GM12878 (cell line): ENCODE measurements around the gene KDM2A. TPM values are rescaled to one million over a fixed set of nuclear protein-coding genes. Genes with fewer than 3 reads are reported as not detected.

ENCODE experiments used
- ATAC-seq: fragments of 200-7000 bp; cut with Tn5 transposase; 3 replicates; pipeline ENCODE4 v1.9.1; 2020; ENCODE audit warnings: mild to moderate bottlenecking, moderate library complexity
- BruUV-seq: library from RNA; stranded (reverse); fragments of 400-500 nt; replicated peaks from 2 replicates; lab custom pipeline; 2021; lab: Mats Ljungman, UMichigan
- CTCF ChIA-PET: fragments of 300-600 bp; sonication (Branson Sonifier 250); formaldehyde crosslinking; extraction: SDS; loops from one replicate; lab custom pipeline; 2021; ENCODE audit warnings: inconsistent platforms; lab: Yijun Ruan, JAX
- POLR2A ChIA-PET: fragments of 350-600 bp; formaldehyde crosslinking; extraction: SDS; loops from one replicate; lab custom pipeline; 2021; ENCODE audit warnings: inconsistent platforms; lab: Charles Lee
- RAD21 ChIA-PET: fragments of 300-600 bp; sonication (Branson Sonifier 250); formaldehyde crosslinking; loops from one replicate; lab custom pipeline; 2023; ENCODE audit warnings: antibody characterized with exemption; ENCODE audit not compliant: unreplicated experiment; lab: Charles Lee
- SMC1A ChIA-PET: fragments of 300-600 bp; sonication (Branson Sonifier 250); formaldehyde crosslinking; loops from one replicate; lab custom pipeline; 2023; ENCODE audit not compliant: unreplicated experiment, uncharacterized antibody; lab: Charles Lee
- DNase-seq: peaks from one replicate; pipeline ENCODE4 v3.0.0-alpha.2; 2011; ENCODE audit warnings: low read depth, low spot score
- FAIRE-seq: peaks from 3 replicates; lab custom pipeline; 2011; peaks lifted over from hg19 to GRCh38; lab: Jason Lieb, UNC
- H2AFZ ChIP-seq: 2 replicates; pipeline ENCODE4 v1.6.0; 2011; ENCODE audit warnings: low read depth, low read length, control low read depth; ENCODE audit not compliant: control insufficient read depth
- H3K27ac ChIP-seq: 2 replicates; pipeline ENCODE4 v1.5.1; 2011; ENCODE audit warnings: control low read depth; ENCODE audit not compliant: control insufficient read depth, insufficient read depth
- H3K27me3 ChIP-seq, 2 experiments: replicated peaks in 1 of 2; 2 replicates each; pipeline versions ENCODE4 v1.6.0 to v1.6.1; 2011; ENCODE audit warnings: low read length in 1 of 2; ENCODE audit not compliant: control insufficient read depth in 2 of 2, insufficient read depth in 2 of 2
- H3K36me3 ChIP-seq, 2 experiments: 2 replicates each; pipeline ENCODE4 v1.5.1; 2011; ENCODE audit warnings: low read length in 1 of 2; ENCODE audit not compliant: control insufficient read depth in 2 of 2, insufficient read depth in 2 of 2
- H3K4me1 ChIP-seq: 2 replicates; pipeline ENCODE4 v1.6.1; 2011; ENCODE audit warnings: mild to moderate bottlenecking, low read length, moderate library complexity, mixed read lengths; ENCODE audit not compliant: control insufficient read depth, insufficient read depth
- H3K4me2 ChIP-seq: 2 replicates; pipeline ENCODE4 v1.6.0; 2011; ENCODE audit warnings: control low read depth; ENCODE audit not compliant: control insufficient read depth, insufficient read depth
- H3K4me3 ChIP-seq: fragments of 200-600 bp; sonication (generic); 2 replicates; pipeline ENCODE4 v1.5.1; 2016
- H3K79me2 ChIP-seq: 2 replicates; pipeline ENCODE4 v1.6.0; 2011; ENCODE audit warnings: low read length; ENCODE audit not compliant: control insufficient read depth, insufficient read depth
- H3K9ac ChIP-seq: 2 replicates; pipeline ENCODE4 v1.8.0; 2011; ENCODE audit warnings: low read length, control low read depth, mixed read lengths; ENCODE audit not compliant: control insufficient read depth, insufficient read depth
- H3K9me3 ChIP-seq: replicated peaks from 3 replicates; pipeline ENCODE4 v1.5.1; 2011; ENCODE audit warnings: mild to moderate bottlenecking, low read length; ENCODE audit not compliant: control insufficient read depth, insufficient read depth
- H4K20me1 ChIP-seq: 2 replicates; pipeline ENCODE4 v1.6.0; 2011; ENCODE audit not compliant: control insufficient read depth, insufficient read depth
- BHLHE40 ChIP-seq, 2 experiments: fragments of 450-650 bp in 1 of 2; IDR thresholded peaks; 2 replicates each; pipeline ENCODE4 v1.6.1; 2011 to 2017; ENCODE audit warnings: low read depth in 2 of 2, borderline replicate concordance in 1 of 2, improper control_type of control experiment in 1 of 2, low read length in 1 of 2, mild to moderate bottlenecking in 1 of 2
- BRCA1 ChIP-seq: IDR thresholded peaks from 2 replicates; pipeline ENCODE4 v1.6.1; 2011; ENCODE audit warnings: low read depth, low read length, improper control_type of control experiment
- CHD4 ChIP-seq: fragments of 200-600 bp; sonication (generic); IDR thresholded peaks from 2 replicates; pipeline ENCODE4 v1.6.1; 2016; ENCODE audit warnings: mild to moderate bottlenecking
- EP300 ChIP-seq, 2 experiments: fragments of 150-350 bp in 1 of 2; IDR thresholded peaks; 2 replicates each; pipeline ENCODE4 v1.6.1; 2011 to 2012; ENCODE audit warnings: low read depth in 2 of 2, low read length in 2 of 2, borderline replicate concordance in 1 of 2, improper control_type of control experiment in 1 of 2, inconsistent platforms in 1 of 2; ENCODE audit not compliant: control insufficient read depth in 1 of 2
- ETV6 ChIP-seq, 2 experiments: fragments of 450-650 bp in 1 of 2; IDR thresholded peaks in 1 of 2; conservative IDR thresholded peaks in 1 of 2; 2 replicates each; pipeline ENCODE4 v1.6.1; 2014; ENCODE audit warnings: antibody characterized with exemption in 1 of 2, borderline replicate concordance in 1 of 2, low read depth in 1 of 2, mild to moderate bottlenecking in 1 of 2, moderate library complexity in 1 of 2
- GATAD2B ChIP-seq: fragments of 450-650 bp; conservative IDR thresholded peaks from 2 replicates; pipeline ENCODE4 v1.6.1; 2017; ENCODE audit warnings: low read depth, mild to moderate bottlenecking, moderate library complexity
- HCFC1 ChIP-seq: fragments of 150-350 bp; IDR thresholded peaks from 2 replicates; pipeline ENCODE4 v1.6.1; 2014; ENCODE audit warnings: low read length
- IKZF1 ChIP-seq: fragments of 450-650 bp; conservative IDR thresholded peaks from 2 replicates; pipeline ENCODE4 v1.6.1; 2017; ENCODE audit warnings: antibody characterized with exemption, mild to moderate bottlenecking
- IKZF2 ChIP-seq, 2 experiments: fragments of 450-650 bp; IDR thresholded peaks; 2 replicates each; pipeline ENCODE4 v1.6.1; 2017; ENCODE audit warnings: mild to moderate bottlenecking in 2 of 2, moderate library complexity in 2 of 2
- LARP7 ChIP-seq: fragments of 450-650 bp; IDR thresholded peaks from 2 replicates; pipeline ENCODE4 v1.6.1; 2017; ENCODE audit warnings: mild to moderate bottlenecking
- MTA2 ChIP-seq: fragments of 450-650 bp; IDR thresholded peaks from 2 replicates; pipeline ENCODE4 v1.6.1; 2016; ENCODE audit warnings: low read depth, mild to moderate bottlenecking, moderate library complexity
- MXI1 ChIP-seq: fragments of 150-350 bp; IDR thresholded peaks from 2 replicates; pipeline ENCODE4 v1.6.1; 2011; ENCODE audit warnings: low read depth, mild to moderate bottlenecking, inconsistent platforms, low read length, improper control_type of control experiment
- NR2F1 ChIP-seq: fragments of 450-650 bp; conservative IDR thresholded peaks from 2 replicates; pipeline ENCODE4 v1.6.1; 2017; ENCODE audit warnings: mild to moderate bottlenecking
- POLR2A ChIP-seq: IDR thresholded peaks from 2 replicates; pipeline ENCODE4 v1.6.1; 2011; ENCODE audit warnings: low read depth, mild to moderate bottlenecking, low read length
- POLR2AphosphoS5 ChIP-seq: IDR thresholded peaks from 2 replicates; pipeline ENCODE4 v1.6.1; 2011; ENCODE audit warnings: mild to moderate bottlenecking, low read length, inconsistent platforms
- SMARCA5 ChIP-seq: fragments of 450-650 bp; IDR thresholded peaks from 2 replicates; pipeline ENCODE4 v1.6.1; 2017; ENCODE audit warnings: mild to moderate bottlenecking
- SPI1 ChIP-seq: IDR thresholded peaks from 2 replicates; pipeline ENCODE4 v1.6.1; 2011; ENCODE audit warnings: low read depth, mild to moderate bottlenecking, low read length, moderate library complexity, borderline replicate concordance; ENCODE audit not compliant: insufficient read depth
- STAT1 ChIP-seq: fragments of 450-650 bp; conservative IDR thresholded peaks from 2 replicates; pipeline ENCODE4 v1.6.1; 2014; ENCODE audit warnings: antibody characterized with exemption, mild to moderate bottlenecking
- YBX1 ChIP-seq: fragments of 450-650 bp; IDR thresholded peaks from 2 replicates; pipeline ENCODE4 v1.6.1; 2016; ENCODE audit warnings: antibody characterized with exemption
- YY1 ChIP-seq: IDR thresholded peaks from 2 replicates; pipeline ENCODE4 v1.6.1; 2011; ENCODE audit warnings: low read depth, mild to moderate bottlenecking, low read length
- ZNF207 ChIP-seq: fragments of 450-650 bp; IDR thresholded peaks from 2 replicates; pipeline ENCODE4 v1.6.1; 2014; ENCODE audit warnings: antibody characterized with exemption, mild to moderate bottlenecking, borderline replicate concordance
- WGBS: methylation state at CpG from one replicate; pipeline ENCODE4 v1.1.6; 2016; ENCODE audit warnings: low lambda C conversion rate; ENCODE audit not compliant: insufficient replicate concordance, insufficient coverage; ENCODE audit errors: missing lambda C conversion rate; 5-methylcytosine and 5-hydroxymethylcytosine counted together
- in situ Hi-C: fragments of 300-500 bp; cut with MboI; formaldehyde crosslinking; loops from 9 replicates; pipeline ENCODE4 v1.14.3; 2018; ENCODE audit warnings: mixed read lengths
- intact Hi-C: fragments of 100-400 bp; cut with micrococcal nuclease; formaldehyde crosslinking; loops from one replicate; pipeline ENCODE4 v1.14.2; 2022; ENCODE audit not compliant: unreplicated experiment
- polyA plus RNA-seq, 11 experiments: library from polyadenylated mRNA; depleted of rRNA in 4 of 11; unstranded in 6 of 11; stranded (reverse) in 5 of 11; fragments of >200 nt; fragmentation: Nextera tagmentation in 4 of 11; fragmentation: Illumina TruSeq in 1 of 11; extraction: Ambion mirVana in 4 of 11; extraction: Trizol in 1 of 11; gene quantifications; 1 replicate in 1 of 11; 2 replicates in 10 of 11; pipeline versions ENCODE4 v1.2.1 to v1.2.3, GENCODE V29; 2011 to 2016; ENCODE audit warnings: inconsistent platforms in 2 of 11, missing spikeins in 2 of 11, low read depth in 1 of 11
- total RNA-seq, 4 experiments: library from RNA; depleted of rRNA in 3 of 4; stranded (reverse); fragments of >200 nt in 3 of 4; fragmentation: Illumina TruSeq in 1 of 4; extraction: Trizol in 1 of 4; gene quantifications; 2 replicates each; pipeline versions ENCODE4 v1.2.1 to v1.2.3, GENCODE V29; 2013 to 2021
- TF ChIP-seq, protein P1 (sequence below): fragments of 450-650 bp; IDR thresholded peaks from 2 replicates; pipeline ENCODE4 v1.6.1; 2018; ENCODE audit warnings: borderline replicate concordance, mild to moderate bottlenecking; ENCODE audit not compliant: partially characterized antibody

KDM2A gene
- total and polyA plus RNA-seq, 10 of the 15 experiments (the other 5 are each of a cell fraction or from before 2014, with no cell fraction given): 10.5 to 69.3 (median 41.6) TPM

- Histone ChIP-seq H3K27ac (peak overlapping the region; percentile 94), H4K20me1 (no peaks in the 10 kb centered on the region), H3K4me2 (peak overlapping the region; percentile 88), H3K9me3 (no peaks in the 10 kb centered on the region), H3K9ac (peak overlapping the region; percentile 88), H2AFZ (peak overlapping the region; percentile 86), H3K79me2 (peaks cover 41% of the 10 kb centered on the region), H3K27me3 (no peaks in the 10 kb centered on the region), H3K4me1 (peaks cover 30% of the 10 kb centered on the region), H3K4me3 (peak overlapping the region; percentile 54), H3K36me3 (peaks cover 0 to 4% of the 10 kb centered on the region in 2 experiments; a peak in 1 of 4 replicates)
- in situ Hi-C loops: no loop called here
- intact Hi-C loops: loop anchor here (5.0 kb wide), 1 partner anchor 36 kb away; no protein-coding TSS in a partner anchor
- ATAC-seq (peak; percentile 26), DNase-seq (no peak), FAIRE-seq (no peak)
- BruUV-seq: no TSS peak
- ChIA-PET SMC1A (interaction anchor here (1.0 to 2.0 kb wide), 3 partner anchors 18 to 47 kb away, joined by 3 to 4 read pairs (median 4); no protein-coding TSS in a partner anchor), CTCF (interaction anchor here (1.0 to 2.9 kb wide), 7 partner anchors 11 to 235 kb away, joined by 3 to 12 read pairs (median 4); partner anchors contain the start of gene POLD4), RAD21 (interaction anchor here (0.8 to 1.2 kb wide), 5 partner anchors 12 to 255 kb away, joined by 3 to 11 read pairs (median 3); partner anchors contain the start of gene CLCF1), POLR2A (interaction anchor here (1.0 kb wide), 2 partner anchors 122 to 170 kb away, joined by 3 to 4 read pairs; no protein-coding TSS in a partner anchor)
- WGBS: under 1% methylated on average over 50 of the region's 59 CpGs
- peak; percentile 82 for TF ChIP-seq YY1
- TF ChIP-seq EP300 (IDR thresholded peaks at IDR 0.05; ENCODE audit: borderline replicate concordance in 1 of 2, control insufficient read depth in 1 of 2, low read depth in 2 of 2, low read length in 2 of 2): no peak
- TF ChIP-seq GATAD2B: peak; percentile 92
- peak; percentile 83 for TF ChIP-seq LARP7
- 0 out of 2 replicates have a peak, but pooled peaks have one; percentile 29 for TF ChIP-seq STAT1
- no peak for TF ChIP-seq HCFC1
- TF ChIP-seq ZNF207: peak; percentile 69; the same call in 1 of the 2 replicates
- TF ChIP-seq MTA2: no peak
- no peak for TF ChIP-seq BRCA1
- TF ChIP-seq SPI1: no peak
- TF ChIP-seq, protein P1, sequence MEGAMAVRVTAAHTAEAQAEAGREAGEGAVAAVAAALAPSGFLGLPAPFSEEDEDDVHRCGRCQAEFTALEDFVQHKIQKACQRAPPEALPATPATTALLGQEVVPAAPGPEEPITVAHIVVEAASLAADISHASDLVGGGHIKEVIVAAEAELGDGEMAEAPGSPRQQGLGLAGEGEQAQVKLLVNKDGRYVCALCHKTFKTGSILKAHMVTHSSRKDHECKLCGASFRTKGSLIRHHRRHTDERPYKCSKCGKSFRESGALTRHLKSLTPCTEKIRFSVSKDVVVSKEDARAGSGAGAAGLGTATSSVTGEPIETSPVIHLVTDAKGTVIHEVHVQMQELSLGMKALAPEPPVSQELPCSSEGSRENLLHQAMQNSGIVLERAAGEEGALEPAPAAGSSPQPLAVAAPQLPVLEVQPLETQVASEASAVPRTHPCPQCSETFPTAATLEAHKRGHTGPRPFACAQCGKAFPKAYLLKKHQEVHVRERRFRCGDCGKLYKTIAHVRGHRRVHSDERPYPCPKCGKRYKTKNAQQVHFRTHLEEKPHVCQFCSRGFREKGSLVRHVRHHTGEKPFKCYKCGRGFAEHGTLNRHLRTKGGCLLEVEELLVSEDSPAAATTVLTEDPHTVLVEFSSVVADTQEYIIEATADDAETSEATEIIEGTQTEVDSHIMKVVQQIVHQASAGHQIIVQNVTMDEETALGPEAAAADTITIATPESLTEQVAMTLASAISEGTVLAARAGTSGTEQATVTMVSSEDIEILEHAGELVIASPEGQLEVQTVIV: no peak
- TF ChIP-seq NR2F1: peak; percentile 88
- no peak for TF ChIP-seq CHD4
- TF ChIP-seq IKZF1: peak; percentile 80
- TF ChIP-seq POLR2AphosphoS5: no peak; the same call in 1 of the 2 replicates
- TF ChIP-seq BHLHE40 (IDR thresholded peaks at IDR 0.05; ENCODE audit: borderline replicate concordance in 1 of 2, low read depth in 2 of 2, low read length in 1 of 2): peak in 1 of 2 experiments; percentile 38; a peak in 1 of 4 replicates
- TF ChIP-seq IKZF2 (IDR thresholded peaks at IDR 0.05): no peak
- no peak for TF ChIP-seq YBX1
- 0 out of 2 replicates have a peak, but pooled peaks have one; percentile 8 for TF ChIP-seq MXI1
- no peak for TF ChIP-seq ETV6 (conservative IDR thresholded peaks at IDR 0.05 in 1 of 2, IDR thresholded peaks at IDR 0.05 in 1 of 2; ENCODE audit: borderline replicate concordance in 1 of 2, low read depth in 1 of 2)
- peak; percentile 64; the same call in 1 of the 2 replicates for TF ChIP-seq SMARCA5
- TF ChIP-seq POLR2A: peak; percentile 79
These were observed 789 bp upstream of the KDM2A start for GRCh38 chr11:67118181-67118766.
